HG03196 (cell line): ENCODE results near the gene NPIPA3.
"Not testable (repeated sequence)": the region's sequence is repeated elsewhere in the genome, so short reads cannot be mapped to it uniquely, and the experiment has no call there.

Experiments used
- ATAC-seq: cut with Tn5 transposase; IDR thresholded peaks from one replicate; pipeline ENCODE4 v1.9.1; 2021; ENCODE audit not compliant: unreplicated experiment

The NPIPA3 gene

DNA sequence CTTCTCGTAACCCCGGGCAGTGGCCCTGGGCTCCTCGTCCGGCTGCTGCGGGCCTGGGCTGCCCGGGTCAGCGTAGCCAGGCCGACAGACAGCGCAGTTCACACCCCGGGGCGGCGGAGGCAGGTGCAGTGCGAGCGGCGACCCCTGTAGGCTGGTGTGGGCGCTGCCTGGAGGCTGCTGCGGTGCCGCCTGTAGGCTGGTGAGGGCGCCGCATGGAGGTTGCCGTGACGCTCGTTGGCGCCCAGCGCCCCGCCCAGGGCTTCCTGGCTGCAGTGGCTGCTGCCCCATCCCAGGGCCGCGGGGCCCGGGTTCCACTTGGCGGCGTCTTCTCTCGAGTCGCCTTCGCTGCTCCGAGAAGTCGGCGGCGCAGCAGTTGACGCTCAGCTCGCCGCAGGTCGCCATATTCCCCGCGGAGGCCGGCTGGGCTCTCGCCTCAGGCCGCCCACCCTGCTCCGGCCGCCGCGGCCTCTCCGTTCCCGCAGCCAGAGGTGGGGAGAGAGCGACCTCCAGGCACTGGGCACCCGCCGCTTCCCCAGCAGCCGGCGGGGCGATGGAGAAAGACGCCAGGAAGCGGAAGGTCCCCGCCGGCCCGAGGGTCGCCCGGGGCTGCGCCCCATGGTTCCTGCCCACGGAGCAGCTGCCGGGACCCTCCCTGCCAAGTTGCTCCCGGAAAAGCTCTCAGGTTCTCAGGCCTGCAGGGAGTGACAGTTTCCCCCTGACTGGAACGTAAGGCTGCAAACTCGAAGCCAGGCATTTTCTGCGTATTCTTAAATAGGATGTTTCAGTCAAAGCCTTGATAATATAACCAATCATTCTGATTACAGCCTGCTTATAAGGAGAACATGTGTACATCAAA lies at the start of gene NPIPA3:
Gene NPIPA3, plus strand, starts transcription at position 256 of the 856 bp plus-strand sequence. CDS start 5,533 bp downstream, outside the sequence.
- peak; percentile 99 for ATAC-seq

DNA sequence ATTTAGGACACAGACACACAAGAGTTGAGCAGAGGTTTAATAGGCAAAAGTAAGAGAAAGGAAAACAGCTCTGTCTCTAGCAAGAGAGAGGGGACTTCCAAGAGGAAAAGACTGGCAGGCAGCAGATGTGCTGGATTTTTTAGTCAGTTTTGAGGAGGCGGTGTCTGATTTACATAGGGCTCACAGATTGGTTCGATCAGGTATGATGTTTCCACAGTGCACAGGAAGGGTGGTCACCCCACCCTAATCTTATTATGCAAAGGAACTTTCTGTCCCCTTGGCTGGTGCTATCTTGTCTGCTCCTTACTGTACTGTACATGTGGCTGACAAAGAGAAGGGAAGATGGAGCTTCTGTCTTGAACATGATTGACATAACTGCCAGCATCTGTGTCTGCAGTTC lies 45.1 kb upstream of the NPIPA3 start:
- ATAC-seq, result no peak

- ATAC-seq, result no peak
Measured at GRCh38 chr16:14667347-14668266, 35.6 kb upstream of the NPIPA3 start.

DNA sequence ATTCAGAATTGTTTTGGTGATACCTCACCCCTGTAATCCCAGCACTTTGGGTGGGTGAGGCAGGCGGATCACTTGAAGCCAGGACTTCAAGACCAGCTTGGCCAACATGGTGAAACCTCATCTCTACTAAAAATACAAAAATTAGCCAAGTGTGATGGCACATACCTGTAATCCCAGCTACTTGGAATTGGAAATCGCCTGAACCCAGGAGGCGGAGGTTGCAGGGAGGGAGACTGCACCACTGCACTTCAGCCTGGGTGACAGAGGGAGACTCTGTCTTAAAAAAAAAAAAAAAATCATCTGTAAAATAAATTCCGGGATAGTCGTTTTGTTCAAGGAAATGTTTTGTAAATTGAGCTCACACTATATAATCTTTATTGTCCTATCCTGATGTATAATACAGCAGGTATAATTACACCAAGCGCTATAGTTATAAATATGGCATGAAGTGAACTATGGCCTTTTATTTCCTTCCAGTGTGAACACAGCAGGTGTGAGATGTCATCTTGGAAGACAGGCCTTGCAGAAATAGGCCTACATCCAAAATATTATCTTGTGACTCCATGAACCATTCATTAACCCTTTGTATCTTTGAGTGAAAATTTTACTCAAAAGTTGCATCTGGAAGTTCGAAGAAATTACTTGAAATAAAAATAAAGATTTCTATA lies 34.5 kb upstream of the NPIPA3 start:
- no peak for ATAC-seq

GRCh38 chr16:14669776-14670175 lies 33.4 kb upstream of the NPIPA3 start:
- ATAC-seq, result no peak

GRCh38 chr16:14672403-14672971 lies 30.7 kb upstream of the NPIPA3 start:
- ATAC-seq, result peak; percentile 70

DNA sequence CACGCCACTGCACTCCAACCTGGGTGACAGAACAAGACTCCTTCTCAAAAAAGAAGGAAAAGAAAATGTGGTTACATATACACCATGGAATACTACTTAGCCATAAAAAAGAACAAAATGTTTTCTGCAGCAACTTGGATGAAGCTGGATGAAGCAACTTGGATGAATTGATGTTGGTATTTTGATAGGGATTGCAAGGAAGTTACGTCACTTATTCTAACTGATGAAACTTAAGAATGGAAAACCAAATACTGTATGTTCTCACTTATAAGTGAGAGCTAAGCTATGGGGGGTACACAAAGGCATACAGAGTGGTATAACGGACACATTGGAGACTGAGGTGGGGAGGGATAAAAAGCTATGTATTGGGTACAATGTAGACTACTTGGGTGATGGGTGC lies 26.6 kb upstream of the NPIPA3 start:
- ATAC-seq, result no peak

DNA sequence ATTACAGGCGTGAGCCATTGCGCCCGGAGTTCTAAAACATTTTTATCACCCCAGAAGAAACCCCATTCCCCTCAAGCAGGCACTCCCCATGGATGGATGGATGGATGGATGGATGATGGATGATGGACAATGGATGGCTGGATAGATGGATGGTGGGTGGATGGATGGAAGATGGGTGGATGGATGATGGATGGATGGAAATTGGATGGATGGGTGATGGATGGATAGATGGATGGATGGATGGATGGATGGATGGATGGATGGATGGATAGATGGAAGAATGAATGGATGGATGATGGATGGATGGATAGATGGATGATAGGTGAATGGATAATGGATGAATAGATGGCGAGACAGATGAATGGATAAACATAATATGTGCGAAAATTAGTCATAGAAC lies 25.6 kb upstream of the NPIPA3 start:
- ATAC-seq, result no peak

DNA sequence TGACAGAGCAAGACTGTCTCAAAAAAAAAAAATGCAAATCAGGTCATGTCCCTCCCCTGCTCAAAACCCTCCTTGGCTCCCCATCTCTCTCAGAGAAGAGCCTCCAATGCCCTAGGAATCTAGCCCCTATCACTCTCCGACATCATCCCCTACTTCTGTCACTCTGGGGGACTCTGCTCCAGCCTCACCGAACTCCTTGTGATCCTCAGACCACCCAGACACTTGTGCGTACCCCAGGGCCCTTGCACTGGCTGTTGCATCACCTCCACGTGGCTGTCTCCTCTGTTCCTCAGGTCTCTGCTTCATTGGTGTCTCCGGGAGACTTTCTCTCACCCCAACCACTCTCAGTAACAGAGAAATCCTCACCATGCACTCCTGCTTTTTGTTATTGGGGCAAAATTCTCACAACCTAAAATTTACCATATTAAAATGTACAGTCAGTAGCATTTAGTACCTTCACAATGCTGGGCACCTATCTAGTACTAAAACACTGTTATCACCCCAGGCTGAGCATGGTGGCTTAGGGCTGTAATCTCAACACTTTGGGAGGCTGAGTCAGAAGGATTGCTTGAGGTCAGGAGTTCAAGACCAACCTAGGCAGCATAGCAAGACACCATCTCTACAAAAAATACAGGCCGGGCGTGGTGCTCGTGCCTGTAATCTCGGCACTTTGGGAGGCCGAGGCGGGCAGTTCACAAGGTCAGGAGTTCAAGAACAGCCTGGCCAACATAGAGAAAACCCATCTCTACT lies 24.3 kb upstream of the NPIPA3 start:
- ATAC-seq, result no peak

DNA sequence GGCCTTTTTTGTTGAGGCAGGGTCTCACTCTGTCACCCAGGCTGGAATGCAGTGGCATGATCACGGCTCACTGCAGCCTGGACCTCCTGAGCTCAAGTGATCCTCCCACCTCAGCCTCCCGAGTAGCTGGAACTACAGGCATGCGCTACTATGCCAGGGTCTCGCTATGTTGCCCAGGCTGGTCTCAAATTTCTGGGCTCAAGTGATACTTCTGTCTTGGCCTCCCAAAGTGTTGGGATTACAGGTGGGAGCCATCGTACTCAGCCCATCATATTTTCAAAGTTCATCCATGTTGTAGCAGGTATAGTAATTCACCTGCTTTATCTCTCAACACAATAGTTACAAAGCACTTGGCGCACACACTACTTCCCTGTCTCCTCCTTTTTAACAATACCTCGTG lies 22.8 kb upstream of the NPIPA3 start:
- ATAC-seq, result not testable (repeated sequence)

DNA sequence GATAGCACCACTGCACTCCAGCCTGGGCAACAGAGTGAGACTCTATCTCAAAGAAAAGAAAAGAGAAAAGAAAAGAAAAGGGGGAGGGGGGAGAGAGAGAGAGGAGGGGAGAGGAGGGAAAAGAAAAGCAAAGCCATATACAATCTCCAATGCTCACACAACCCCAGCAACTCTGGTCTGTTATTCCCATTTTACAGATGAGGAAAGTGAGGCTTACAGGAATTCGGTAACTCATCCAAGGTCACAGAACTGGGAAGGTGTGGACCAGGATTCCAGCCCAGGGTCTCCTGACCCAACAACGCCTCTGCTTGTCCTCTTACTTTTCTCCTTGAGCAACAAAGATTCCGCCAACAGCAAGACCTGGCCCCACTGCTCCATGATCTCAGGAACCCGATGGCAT lies 22.1 kb upstream of the NPIPA3 start:
- ATAC-seq, result no peak

- ATAC-seq, result no peak
Measured at GRCh38 chr16:14682121-14682520, 21.1 kb upstream of the NPIPA3 start.

DNA sequence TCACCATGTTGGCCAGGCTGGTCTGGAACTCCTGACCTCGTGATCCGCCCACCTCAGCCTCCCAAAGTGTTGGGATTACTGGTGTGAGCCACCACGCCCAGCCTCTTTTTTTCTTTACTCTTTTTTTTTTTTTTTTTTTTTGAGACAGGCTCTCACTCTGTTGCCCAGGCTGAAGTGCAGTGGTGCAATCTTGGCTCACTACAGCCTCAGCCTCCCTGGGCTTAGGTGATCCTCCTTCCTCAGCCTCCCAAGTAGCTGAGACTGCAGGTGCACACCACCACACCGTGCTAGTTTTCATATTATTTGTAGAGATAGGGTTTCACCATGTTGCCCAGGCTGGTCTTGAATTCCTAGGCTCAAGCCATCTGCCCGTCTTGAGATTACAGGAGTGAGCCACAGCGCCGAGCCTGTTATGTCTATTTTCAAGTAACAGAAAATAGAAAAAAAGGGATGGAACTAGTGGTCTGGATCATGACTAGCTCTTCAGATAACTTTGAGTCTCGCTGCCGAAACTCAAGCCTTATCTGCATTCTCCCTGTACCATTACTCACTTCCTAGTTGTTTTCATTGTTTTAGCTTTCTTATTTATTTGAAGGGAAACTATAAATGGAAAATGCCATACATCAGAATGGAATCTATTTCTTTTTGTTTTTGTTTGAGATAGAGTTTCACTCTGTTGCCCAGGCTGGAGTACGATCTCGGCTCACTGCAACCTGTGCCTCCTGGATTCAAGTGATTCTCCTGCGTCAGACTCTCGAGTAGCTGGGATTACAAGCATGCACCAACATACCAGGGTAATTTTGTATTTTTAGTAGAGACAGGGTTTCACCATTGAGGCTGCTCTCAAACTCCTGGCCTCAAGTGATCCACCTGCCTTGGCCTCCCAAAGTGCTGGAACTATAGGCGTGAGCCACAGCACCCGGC lies 17.1 kb upstream of the NPIPA3 start:
- ATAC-seq, result not testable (repeated sequence)

GRCh38 chr16:14694129-14694528 lies 9.1 kb upstream of the NPIPA3 start, which contains the start of gene PLA2G10:
Gene PLA2G10 (minus strand): TSS chr16:14694308. CDS start chr16:14694229, 79 bp downstream.
- ATAC-seq, result not testable (repeated sequence)

- ATAC-seq, result not testable (repeated sequence)
Measured at GRCh38 chr16:14701859-14702258, 1.4 kb upstream of the NPIPA3 start.

GRCh38 chr16:14702672-14703071 lies 539 bp upstream of the NPIPA3 start:
- ATAC-seq, result not testable (repeated sequence)

DNA sequence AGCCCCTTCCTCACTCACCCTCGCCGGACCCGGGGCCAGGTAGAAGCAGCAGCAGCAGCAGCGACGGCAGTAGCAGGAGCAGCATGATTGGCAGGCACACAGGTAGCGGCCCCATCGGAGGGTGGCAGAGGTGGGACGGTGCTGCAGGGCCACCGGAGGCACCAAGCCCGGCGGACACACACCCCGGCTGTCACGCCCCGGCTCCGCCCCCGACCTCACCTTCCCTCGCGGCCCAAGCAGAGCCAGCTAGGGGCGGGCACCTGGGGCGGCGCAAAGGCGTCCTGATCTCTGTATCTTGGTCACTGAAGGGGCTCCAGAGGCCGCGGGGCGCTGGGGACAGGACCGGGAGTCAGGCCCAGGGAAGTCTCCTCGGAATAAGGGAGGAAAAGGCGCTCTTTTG lies 30.0 kb downstream of the NPIPA3 start:
- ATAC-seq, result not testable (repeated sequence)

DNA sequence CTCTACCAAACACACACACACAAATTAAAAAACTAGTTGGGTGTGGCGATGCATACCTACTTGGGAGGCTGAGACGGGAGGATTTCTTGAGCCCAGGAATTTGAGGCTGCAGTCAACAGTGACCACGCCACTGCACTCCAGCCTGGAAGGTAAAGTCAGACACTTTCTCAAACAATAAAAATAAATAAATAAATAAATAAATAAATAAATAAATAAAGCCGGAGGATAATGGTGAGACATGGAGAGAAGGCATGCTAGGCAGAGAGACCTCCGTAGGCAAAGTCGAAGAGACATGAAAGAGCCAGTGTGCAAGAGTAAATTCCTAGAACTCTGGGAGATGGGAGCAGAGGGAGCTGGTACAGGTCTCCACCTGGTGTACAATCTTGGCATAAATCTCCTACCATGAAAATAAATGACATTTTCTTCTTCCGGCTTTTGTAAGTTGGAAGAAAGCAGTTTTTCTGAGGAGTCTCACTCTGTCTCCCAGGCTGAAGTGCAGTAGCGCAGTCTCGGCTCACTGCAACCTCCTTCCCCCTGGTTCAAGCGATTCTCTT lies 37.7 kb downstream of the NPIPA3 start:
- ATAC-seq, result not testable (repeated sequence)

DNA sequence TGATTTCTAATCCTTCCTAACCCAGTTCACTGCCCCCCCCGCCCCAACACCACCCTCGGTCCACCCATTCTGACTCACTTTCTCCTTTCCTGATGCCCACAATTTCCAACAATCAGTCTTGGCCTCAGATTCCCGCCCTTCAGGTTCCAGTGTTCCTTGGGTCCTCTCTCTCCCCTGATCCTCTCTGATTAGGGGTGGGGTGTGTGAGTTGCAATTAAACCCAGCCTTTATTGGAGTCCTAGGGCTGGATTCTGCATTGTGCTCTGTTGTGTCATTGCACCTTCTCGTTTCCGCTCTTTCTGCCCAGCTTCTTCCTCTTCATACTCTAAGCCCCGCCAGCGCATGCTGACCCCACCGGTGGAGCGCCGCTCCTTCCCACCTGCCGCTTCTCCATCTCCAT lies 38.6 kb downstream of the NPIPA3 start:
- ATAC-seq, result not testable (repeated sequence)
